Stimulated activated effector memory CD8-positive, alpha-beta T cell treated with anti-CD3 and anti-CD28 coated beads, Interleukin-12 subunit alpha, Interleukin-12 subunit beta, amount 100 ng/mL, for 72 hours (primary cell): Measurements from ENCODE around the gene EMID1.
A peak's percentile ranks its signal among the peaks of the same experiment; 100 is the strongest.
"Not testable (repeated sequence)": the region's sequence is repeated elsewhere in the genome, so short reads cannot be mapped to it uniquely, and the experiment has no call there.

Experiments used
- ATAC-seq: fragments of 150-1000 bp; cut with Tn5 transposase; 2 replicates; pipeline ENCODE4 v1.10.0; 2021
- DNase-seq, 2 donors: peaks; one replicate each; pipeline ENCODE4 v3.0.0; 2021 to 2022; ENCODE audit warnings: low spot score in 2 of 2
- H3K27ac Mint-ChIP-seq: one replicate; pipeline ENCODE4 v1.8.0; 2022; ENCODE audit warnings: mild to moderate bottlenecking, mixed read lengths
- H3K36me3 Mint-ChIP-seq: one replicate; pipeline ENCODE4 v1.8.0; 2022; ENCODE audit warnings: mild to moderate bottlenecking, mixed read lengths
- H3K4me1 Mint-ChIP-seq: one replicate; pipeline ENCODE4 v1.8.0; 2022; ENCODE audit warnings: mixed read lengths
- H3K4me3 Mint-ChIP-seq: one replicate; pipeline ENCODE4 v1.8.0; 2022; ENCODE audit warnings: mild to moderate bottlenecking, mixed read lengths
- H3K9me3 Mint-ChIP-seq: one replicate; pipeline ENCODE4 v1.8.0; 2022; ENCODE audit warnings: mixed read lengths

EMID1 gene

GRCh38 chr22:29213493-29213892 is 7.8 kb downstream of the EMID1 start:
- no peak for ATAC-seq
- Mint-ChIP-seq H3K9me3 (no peaks in the 10 kb centered on the region), H3K27ac (no peak overlapping the region), H3K4me3 (no peak overlapping the region), H3K4me1 (no peaks in the 10 kb centered on the region), H3K36me3 (no peaks in the 10 kb centered on the region)
- no peak for DNase-seq

GRCh38 chr22:29214232-29214631 is 8.5 kb downstream of the EMID1 start:
- no peak overlapping the region for H3K4me3 Mint-ChIP-seq

GRCh38 chr22:29215012-29215860 is 9.5 kb downstream of the EMID1 start:
- no peak overlapping the region for H3K4me3 Mint-ChIP-seq
- DNase-seq: no peak
- H3K27ac Mint-ChIP-seq: no peak overlapping the region
- no peaks in the 10 kb centered on the region for H3K9me3 Mint-ChIP-seq
- no peaks in the 10 kb centered on the region for H3K36me3 Mint-ChIP-seq
- no peak for ATAC-seq
- no peaks in the 10 kb centered on the region for H3K4me1 Mint-ChIP-seq

More at GRCh38 chr22:29214232-29214631, 8.5 kb downstream of the EMID1 start:
- DNase-seq (no peak), ATAC-seq (no peak)
- no peak overlapping the region for H3K27ac Mint-ChIP-seq
- H3K4me1 Mint-ChIP-seq: no peaks in the 10 kb centered on the region
- H3K36me3 Mint-ChIP-seq: no peaks in the 10 kb centered on the region
- no peaks in the 10 kb centered on the region for H3K9me3 Mint-ChIP-seq

DNA sequence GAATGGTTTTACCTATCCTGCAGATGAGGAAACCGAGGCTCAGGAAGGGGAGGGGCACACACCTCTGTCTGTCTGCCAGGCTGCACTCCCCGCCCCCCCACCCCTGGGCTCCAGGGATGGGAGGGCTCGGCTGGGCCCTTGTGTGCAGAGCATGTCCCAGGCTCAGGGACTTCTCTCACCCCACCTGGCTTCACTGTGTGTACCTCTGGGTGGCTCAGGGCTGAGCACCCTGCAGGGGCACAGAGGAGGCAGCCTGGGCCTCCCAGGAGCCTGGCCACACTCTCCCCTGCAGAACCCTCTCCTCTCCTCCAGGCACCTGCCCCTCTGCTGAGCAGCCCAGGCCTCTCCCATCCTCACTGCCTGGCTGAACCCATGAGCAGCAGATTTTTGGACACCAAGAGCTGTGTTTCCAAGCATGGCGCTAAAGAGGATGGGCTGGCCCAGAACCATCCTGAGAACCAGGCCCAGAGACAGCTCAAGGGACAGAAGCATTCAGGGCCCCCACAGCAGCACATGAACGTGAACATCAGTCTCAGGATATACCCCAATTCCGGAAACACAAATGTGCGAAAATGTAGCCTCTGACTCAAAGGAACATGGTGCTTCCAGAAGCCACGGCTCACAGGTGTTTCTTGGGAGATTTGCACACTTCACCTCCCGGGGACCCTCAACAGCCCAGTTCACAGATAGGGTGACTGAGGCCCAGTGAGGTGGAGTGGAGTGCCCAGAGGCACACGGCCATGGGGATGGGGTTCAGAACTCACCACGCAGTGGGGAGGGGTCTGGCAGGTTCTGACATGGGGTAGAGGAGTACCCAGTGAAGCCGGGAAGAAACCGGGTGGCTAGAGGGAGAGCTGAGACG is 10.5 kb downstream of the EMID1 start:
- DNase-seq (no peak), ATAC-seq (peak; percentile 19)
- no peaks in the 10 kb centered on the region for H3K36me3 Mint-ChIP-seq
- no peaks in the 10 kb centered on the region for H3K9me3 Mint-ChIP-seq
- no peak overlapping the region for H3K4me3 Mint-ChIP-seq
- peak overlapping the region; percentile 65 for H3K27ac Mint-ChIP-seq
- H3K4me1 Mint-ChIP-seq: no peaks in the 10 kb centered on the region

- no peaks in the 10 kb centered on the region for H3K36me3 Mint-ChIP-seq
- ATAC-seq (peak; percentile 34), DNase-seq (no peak)
- peak overlapping the region; percentile 65 for H3K27ac Mint-ChIP-seq
- H3K4me1 Mint-ChIP-seq: no peaks in the 10 kb centered on the region
- no peaks in the 10 kb centered on the region for H3K9me3 Mint-ChIP-seq
- H3K4me3 Mint-ChIP-seq: no peak overlapping the region
These were observed 11.4 kb downstream of the EMID1 start for GRCh38 chr22:29216873-29217666.

DNA sequence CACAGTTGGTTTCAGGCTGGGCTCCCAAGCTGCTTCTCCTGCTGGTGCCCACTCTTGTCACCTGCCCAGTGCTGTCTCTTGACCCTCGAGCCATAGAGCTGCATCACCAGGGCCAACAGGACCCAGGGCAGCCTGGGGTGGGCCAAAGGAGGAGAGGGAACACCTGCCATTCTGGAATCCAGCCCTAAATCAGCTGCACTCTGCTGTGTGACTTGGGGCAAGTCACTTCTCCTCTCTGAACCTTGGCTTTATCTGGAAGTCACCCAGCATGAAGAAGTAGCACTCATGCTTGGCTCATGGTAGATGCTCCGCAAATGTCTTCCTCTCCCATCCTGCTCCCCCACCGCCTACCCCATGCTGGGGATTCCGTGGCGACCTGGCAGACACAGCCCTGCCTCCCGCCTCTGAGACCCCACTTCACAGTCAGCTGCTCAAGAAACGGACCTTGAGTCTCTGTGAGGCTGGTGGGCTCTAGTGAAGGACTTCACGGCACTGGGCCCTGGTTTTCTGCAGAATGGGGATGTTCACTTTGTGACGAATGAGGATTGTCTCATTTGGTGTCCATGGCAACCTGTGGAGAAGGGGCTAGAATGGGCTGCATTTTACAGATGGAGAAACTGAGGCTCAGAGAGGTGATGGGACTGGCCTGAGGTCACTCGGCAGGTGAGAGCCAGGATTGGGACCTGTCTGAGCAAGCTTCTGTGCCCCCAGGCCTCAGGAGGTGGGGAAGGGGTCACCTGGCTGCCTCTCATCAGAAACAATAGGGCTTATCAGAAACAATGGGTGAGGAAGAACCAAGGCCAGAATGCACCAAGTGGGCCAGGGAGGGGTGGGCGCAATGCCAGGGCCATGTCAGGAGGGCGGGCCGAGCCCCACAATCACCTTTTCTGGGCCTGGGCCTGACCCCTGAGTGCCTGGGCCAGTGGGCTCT is 12.4 kb downstream of the EMID1 start:
- no peaks in the 10 kb centered on the region for H3K4me1 Mint-ChIP-seq
- DNase-seq (no peak), ATAC-seq (no peak)
- H3K9me3 Mint-ChIP-seq: no peaks in the 10 kb centered on the region
- H3K36me3 Mint-ChIP-seq: no peaks in the 10 kb centered on the region
- no peak overlapping the region for H3K4me3 Mint-ChIP-seq
- H3K27ac Mint-ChIP-seq: no peak overlapping the region

- ATAC-seq (no peak), DNase-seq (no peak)
- Mint-ChIP-seq H3K4me3 (no peak overlapping the region), H3K4me1 (no peaks in the 10 kb centered on the region), H3K36me3 (no peaks in the 10 kb centered on the region), H3K27ac (no peak overlapping the region), H3K9me3 (no peaks in the 10 kb centered on the region)
These were observed 13.2 kb downstream of the EMID1 start for GRCh38 chr22:29218758-29219408.

- not testable (repeated sequence) for H3K36me3 Mint-ChIP-seq, H3K4me3 Mint-ChIP-seq, H3K4me1 Mint-ChIP-seq, H3K27ac Mint-ChIP-seq, H3K9me3 Mint-ChIP-seq, ATAC-seq, DNase-seq
These were observed 13.7 kb downstream of the EMID1 start for GRCh38 chr22:29219409-29219782.

DNA sequence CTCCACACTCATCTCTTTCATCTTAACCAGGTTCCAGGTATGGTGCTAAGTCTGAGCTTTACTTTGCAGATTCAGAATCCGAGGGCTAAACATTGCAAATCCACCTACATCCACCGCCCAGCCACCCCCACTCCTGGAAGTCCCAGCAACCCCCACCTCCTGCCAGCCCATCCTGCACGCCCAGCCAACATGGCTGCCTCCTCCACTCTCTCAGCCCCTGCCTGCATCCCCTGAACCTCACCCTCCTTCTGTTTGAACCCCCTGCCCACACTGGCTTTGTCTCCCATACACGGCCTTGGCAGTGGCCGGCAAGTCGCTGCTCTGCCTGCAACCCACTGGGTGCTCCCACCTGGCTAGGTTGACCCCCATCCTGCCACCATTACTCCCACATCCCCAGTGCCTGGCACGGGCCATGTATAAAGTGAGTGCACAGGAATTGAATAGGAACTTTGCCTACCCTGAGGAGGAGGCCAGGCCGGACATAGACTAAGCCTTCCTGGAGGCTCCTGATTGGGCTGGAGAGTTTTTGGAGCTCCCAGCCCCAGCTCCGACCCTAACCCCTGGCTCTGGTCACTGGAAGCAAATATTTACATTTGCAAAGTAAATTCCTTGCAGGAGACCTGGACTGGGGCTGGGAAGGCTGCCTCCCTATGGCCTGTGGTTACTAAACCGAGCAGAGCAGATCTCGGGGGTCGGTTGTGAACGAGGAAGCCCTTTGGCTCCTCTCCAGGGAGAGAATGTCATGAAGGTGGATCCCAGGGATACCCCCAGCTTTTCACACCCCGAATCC is 14.4 kb downstream of the EMID1 start:
- H3K4me3 Mint-ChIP-seq: no peak overlapping the region
- H3K9me3 Mint-ChIP-seq: no peaks in the 10 kb centered on the region
- no peaks in the 10 kb centered on the region for H3K36me3 Mint-ChIP-seq
- ATAC-seq (no peak), DNase-seq (no peak)
- peak overlapping the region; percentile 24 for H3K27ac Mint-ChIP-seq
- no peaks in the 10 kb centered on the region for H3K4me1 Mint-ChIP-seq

DNA sequence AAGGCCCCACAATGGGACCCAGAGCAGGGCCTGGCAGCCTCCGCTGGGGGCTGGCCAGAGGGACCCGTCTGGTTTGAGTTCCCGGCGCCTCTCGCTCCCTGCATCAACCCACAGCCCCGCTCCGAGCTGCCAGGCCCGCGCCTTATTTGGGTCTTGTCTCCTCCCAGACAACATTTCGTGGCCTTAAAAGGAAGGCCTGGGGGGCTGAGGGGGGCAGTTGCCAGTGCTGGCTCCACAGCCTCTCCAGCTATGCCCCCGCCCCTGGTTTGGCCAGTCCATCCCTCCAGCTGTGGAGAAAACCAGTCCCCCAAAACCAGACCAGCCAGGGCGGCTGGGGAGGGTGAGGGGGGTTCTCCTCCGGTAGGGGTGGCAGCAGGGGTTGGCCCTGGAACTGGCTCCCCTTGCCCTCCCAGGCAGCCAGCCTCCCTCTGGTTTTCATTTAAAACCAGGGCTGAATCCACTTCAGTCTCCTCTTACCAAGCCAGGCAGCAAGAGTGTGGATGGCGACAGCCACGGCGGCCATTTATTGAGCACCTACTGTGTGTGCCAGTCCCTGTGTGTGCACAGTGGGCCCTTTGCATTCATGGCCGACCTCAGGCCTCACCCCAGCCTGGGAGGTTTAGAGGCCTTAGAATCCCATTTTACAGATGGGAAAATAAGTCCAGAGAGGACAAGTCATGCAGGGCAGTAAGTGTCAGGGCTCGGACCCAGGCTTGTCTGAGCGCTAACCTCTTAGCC is 18.6 kb downstream of the EMID1 start:
- Mint-ChIP-seq H3K36me3 (no peaks in the 10 kb centered on the region), H3K4me3 (no peak overlapping the region), H3K4me1 (no peaks in the 10 kb centered on the region), H3K9me3 (no peaks in the 10 kb centered on the region), H3K27ac (no peak overlapping the region)
- DNase-seq (no peak), ATAC-seq (no peak)

- H3K4me1 Mint-ChIP-seq: no peaks in the 10 kb centered on the region
- no peak for ATAC-seq
- no peak for DNase-seq
- no peaks in the 10 kb centered on the region for H3K36me3 Mint-ChIP-seq
- H3K9me3 Mint-ChIP-seq: no peaks in the 10 kb centered on the region
- H3K4me3 Mint-ChIP-seq: no peak overlapping the region
- H3K27ac Mint-ChIP-seq: no peak overlapping the region
These were observed 19.2 kb downstream of the EMID1 start for GRCh38 chr22:29224859-29225410.

DNA sequence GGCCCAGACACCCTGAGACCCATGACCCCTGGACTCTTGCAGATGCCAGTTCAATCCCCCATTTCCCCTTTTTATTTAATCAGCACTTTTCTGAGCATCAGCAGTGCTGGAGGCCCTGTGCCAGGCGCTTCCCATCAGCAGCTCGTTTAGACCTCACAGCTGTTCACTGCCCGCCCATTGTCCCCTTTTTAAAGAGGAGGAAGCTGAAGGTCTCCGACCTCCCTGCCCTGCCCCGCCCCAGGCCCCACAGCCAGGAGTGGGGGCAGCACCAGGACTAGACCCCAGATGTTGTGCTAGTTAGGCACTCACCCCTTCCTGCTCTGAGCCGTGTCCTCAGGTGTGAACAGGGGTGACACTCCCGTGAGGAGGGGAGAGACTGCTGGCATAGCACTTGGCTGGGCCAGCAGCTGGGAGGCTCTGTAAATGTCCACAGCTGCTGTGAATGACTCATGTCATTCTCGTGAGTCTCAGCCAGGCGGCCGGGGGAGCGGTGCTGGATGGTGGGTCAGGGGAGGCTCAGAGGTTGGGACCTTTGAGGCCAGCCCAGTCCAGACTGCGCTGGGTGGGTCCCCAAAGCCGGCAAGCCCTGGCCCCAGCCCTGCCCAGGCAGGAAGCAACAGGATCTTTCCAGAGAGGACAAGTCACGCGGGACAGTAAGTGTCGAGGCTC is 19.9 kb downstream of the EMID1 start:
- peak; percentile 39 for ATAC-seq
- no peak for DNase-seq
- H3K27ac Mint-ChIP-seq: no peak overlapping the region
- H3K36me3 Mint-ChIP-seq: no peaks in the 10 kb centered on the region
- H3K4me3 Mint-ChIP-seq: no peak overlapping the region
- no peaks in the 10 kb centered on the region for H3K9me3 Mint-ChIP-seq
- H3K4me1 Mint-ChIP-seq: no peaks in the 10 kb centered on the region
